OCI-LY7 (cell line): Measurements from ENCODE around the gene MXD1. TPM values are rescaled to one million over a fixed set of nuclear protein-coding genes. Genes with fewer than 3 reads are reported as not detected.

Experiments
- BruUV-seq: library from RNA; stranded (reverse); fragments of 400-500 nt; replicated peaks from 2 replicates; lab custom pipeline; 2021; lab: Mats Ljungman, UMichigan
- CTCF ChIA-PET: fragments of 300-600 bp; sonication (Branson Sonifier 250); formaldehyde crosslinking; loops from one replicate; lab custom pipeline; 2022; ENCODE audit warnings: antibody characterized with exemption; ENCODE audit not compliant: unreplicated experiment; lab: Charles Lee
- POLR2A ChIA-PET: fragments of 300-600 bp; sonication (Branson Sonifier 250); formaldehyde crosslinking; loops from one replicate; lab custom pipeline; 2022; ENCODE audit warnings: antibody characterized with exemption; lab: Charles Lee
- DNase-seq: peaks from one replicate; pipeline ENCODE4 v3.0.0-alpha.2; 2015; ENCODE audit warnings: low spot score
- H2AFZ ChIP-seq: fragments of 200-600 bp; sonication (generic), shearing (Covaris generic); 2 replicates; pipeline ENCODE4 v1.6.1; 2014; ENCODE audit warnings: mild to moderate bottlenecking, antibody characterized with exemption, low read length, moderate library complexity
- H3K27ac ChIP-seq: fragments of 200-600 bp; sonication (generic); 2 replicates; pipeline ENCODE4 v1.5.1; 2014; ENCODE audit warnings: mixed run types, low read depth, mild to moderate bottlenecking, moderate library complexity, low read length, inconsistent platforms; ENCODE audit not compliant: poor library complexity, severe bottlenecking
- H3K36me3 ChIP-seq: fragments of 200-600 bp; sonication (generic); 2 replicates; pipeline ENCODE4 v1.6.1; 2014; ENCODE audit warnings: mild to moderate bottlenecking, antibody characterized with exemption, low read length, moderate library complexity, mixed read lengths; ENCODE audit not compliant: insufficient read depth
- H3K4me1 ChIP-seq: fragments of 200-600 bp; sonication (generic); 2 replicates; pipeline ENCODE4 v1.5.1; 2014; ENCODE audit warnings: mild to moderate bottlenecking, low read length; ENCODE audit not compliant: insufficient read depth, poor library complexity, severe bottlenecking
- H3K4me2 ChIP-seq: fragments of 200-600 bp; sonication (generic); 2 replicates; pipeline ENCODE4 v1.6.1; 2014; ENCODE audit warnings: mild to moderate bottlenecking, low read length
- H3K4me3 ChIP-seq: fragments of 200-600 bp; sonication (generic); 2 replicates; pipeline ENCODE4 v1.5.1; 2014; ENCODE audit warnings: mild to moderate bottlenecking, low read depth, low read length; ENCODE audit not compliant: poor library complexity, severe bottlenecking
- H3K79me2 ChIP-seq: fragments of 200-600 bp; sonication (generic); 2 replicates; pipeline ENCODE4 v1.6.1; 2016; ENCODE audit warnings: low read depth, mild to moderate bottlenecking, low read length, moderate library complexity, mixed read lengths; ENCODE audit not compliant: insufficient read depth
- H3K9me2 ChIP-seq: fragments of 200-600 bp; sonication (generic); 2 replicates; pipeline ENCODE4 v1.6.1; 2016; ENCODE audit warnings: mild to moderate bottlenecking, low read length, mixed read lengths; ENCODE audit not compliant: insufficient read depth
- H3K9me3 ChIP-seq: fragments of 200-600 bp; sonication (generic); 2 replicates; pipeline ENCODE4 v1.6.1; 2014; ENCODE audit warnings: mild to moderate bottlenecking, mixed run types, low read length, mixed read lengths
- H4K20me1 ChIP-seq: fragments of 200-600 bp; sonication (generic); 2 replicates; pipeline ENCODE4 v1.6.1; 2014; ENCODE audit warnings: mild to moderate bottlenecking, antibody characterized with exemption, low read length, moderate library complexity, mixed read lengths; ENCODE audit not compliant: insufficient read depth
- EZH2phosphoT487 ChIP-seq: fragments of 200-600 bp; sonication (generic); IDR thresholded peaks from 2 replicates; pipeline ENCODE4 v1.6.1; 2018; ENCODE audit warnings: low read depth, borderline replicate concordance, mild to moderate bottlenecking, mixed run types, antibody characterized with exemption, low read length, moderate library complexity, mixed read lengths
- intact Hi-C: fragments of 100-400 bp; cut with micrococcal nuclease; formaldehyde crosslinking; loops from one replicate; pipeline ENCODE4 v1.10.0; 2022; ENCODE audit not compliant: unreplicated experiment
- total RNA-seq, 2 experiments: library from RNA; depleted of rRNA in 1 of 2; stranded (reverse); fragments of >200 nt in 1 of 2; shearing (Covaris generic) in 1 of 2; gene quantifications; 2 replicates each; pipeline ENCODE4 v1.2.3, GENCODE V29; 2014 to 2022
- TF ChIP-seq, protein P1 (sequence below): fragments of 200-600 bp; sonication (generic); conservative IDR thresholded peaks from 2 replicates; pipeline ENCODE4 v1.5.1; 2014; ENCODE audit warnings: mild to moderate bottlenecking, antibody characterized with exemption, low read length, moderate library complexity, mixed read lengths

The MXD1 gene
- total RNA-seq, 2 experiments from 2014 or later, result 2.2 to 2.9 TPM

DNA sequence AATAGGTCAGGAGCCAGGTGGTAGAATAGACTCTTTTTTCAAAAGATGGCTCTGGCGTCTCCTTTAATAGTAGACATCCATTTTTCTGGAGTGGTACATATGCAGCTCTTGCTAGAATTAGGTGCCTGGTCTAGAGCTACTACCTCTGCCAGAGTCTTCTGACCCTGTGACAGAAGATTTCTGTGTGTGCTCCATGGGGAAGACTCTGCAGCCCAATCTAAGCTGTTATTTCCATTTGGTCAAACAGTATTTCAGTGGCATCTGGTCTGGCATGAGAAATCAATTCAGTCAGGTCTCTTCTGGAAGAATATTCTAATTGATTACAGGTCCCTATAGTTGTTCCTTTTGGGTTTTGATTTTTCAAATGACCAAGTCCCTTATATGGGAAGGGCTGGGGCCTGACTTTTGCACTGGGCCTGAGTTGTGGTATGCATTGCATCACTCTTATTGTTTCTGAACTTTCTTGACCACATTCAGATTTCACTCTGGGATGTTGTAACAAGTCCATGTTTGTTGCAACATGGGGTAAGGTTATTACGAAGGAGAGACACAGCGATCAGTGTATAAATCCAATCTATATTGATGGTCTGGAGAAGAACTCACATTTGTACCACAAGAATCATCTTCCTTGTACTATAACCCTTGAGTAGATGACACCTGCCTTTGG lies 12.1 kb downstream of the MXD1 start:
- H3K4me1 ChIP-seq, result peaks cover 4% of the 10 kb centered on the region
- TF ChIP-seq, protein P1, sequence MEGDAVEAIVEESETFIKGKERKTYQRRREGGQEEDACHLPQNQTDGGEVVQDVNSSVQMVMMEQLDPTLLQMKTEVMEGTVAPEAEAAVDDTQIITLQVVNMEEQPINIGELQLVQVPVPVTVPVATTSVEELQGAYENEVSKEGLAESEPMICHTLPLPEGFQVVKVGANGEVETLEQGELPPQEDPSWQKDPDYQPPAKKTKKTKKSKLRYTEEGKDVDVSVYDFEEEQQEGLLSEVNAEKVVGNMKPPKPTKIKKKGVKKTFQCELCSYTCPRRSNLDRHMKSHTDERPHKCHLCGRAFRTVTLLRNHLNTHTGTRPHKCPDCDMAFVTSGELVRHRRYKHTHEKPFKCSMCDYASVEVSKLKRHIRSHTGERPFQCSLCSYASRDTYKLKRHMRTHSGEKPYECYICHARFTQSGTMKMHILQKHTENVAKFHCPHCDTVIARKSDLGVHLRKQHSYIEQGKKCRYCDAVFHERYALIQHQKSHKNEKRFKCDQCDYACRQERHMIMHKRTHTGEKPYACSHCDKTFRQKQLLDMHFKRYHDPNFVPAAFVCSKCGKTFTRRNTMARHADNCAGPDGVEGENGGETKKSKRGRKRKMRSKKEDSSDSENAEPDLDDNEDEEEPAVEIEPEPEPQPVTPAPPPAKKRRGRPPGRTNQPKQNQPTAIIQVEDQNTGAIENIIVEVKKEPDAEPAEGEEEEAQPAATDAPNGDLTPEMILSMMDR, result no peak
- TF ChIP-seq EZH2phosphoT487, result no peak
- no peak overlapping the region for H3K27ac ChIP-seq
- H3K9me3 ChIP-seq, result no peaks in the 10 kb centered on the region
- H3K4me3 ChIP-seq, result no peak overlapping the region
- no peak overlapping the region for H2AFZ ChIP-seq
- BruUV-seq, result no TSS peak
- no peak overlapping the region for H3K4me2 ChIP-seq
- no peak for DNase-seq
- H3K79me2 ChIP-seq, result no peaks in the 10 kb centered on the region
- H3K36me3 ChIP-seq, result no peaks in the 10 kb centered on the region
- H4K20me1 ChIP-seq, result no peaks in the 10 kb centered on the region
- CTCF ChIA-PET, result no interaction called here
- no peaks in the 10 kb centered on the region for H3K9me2 ChIP-seq
- intact Hi-C loops, result no loop called here
- POLR2A ChIA-PET, result no interaction called here

DNA sequence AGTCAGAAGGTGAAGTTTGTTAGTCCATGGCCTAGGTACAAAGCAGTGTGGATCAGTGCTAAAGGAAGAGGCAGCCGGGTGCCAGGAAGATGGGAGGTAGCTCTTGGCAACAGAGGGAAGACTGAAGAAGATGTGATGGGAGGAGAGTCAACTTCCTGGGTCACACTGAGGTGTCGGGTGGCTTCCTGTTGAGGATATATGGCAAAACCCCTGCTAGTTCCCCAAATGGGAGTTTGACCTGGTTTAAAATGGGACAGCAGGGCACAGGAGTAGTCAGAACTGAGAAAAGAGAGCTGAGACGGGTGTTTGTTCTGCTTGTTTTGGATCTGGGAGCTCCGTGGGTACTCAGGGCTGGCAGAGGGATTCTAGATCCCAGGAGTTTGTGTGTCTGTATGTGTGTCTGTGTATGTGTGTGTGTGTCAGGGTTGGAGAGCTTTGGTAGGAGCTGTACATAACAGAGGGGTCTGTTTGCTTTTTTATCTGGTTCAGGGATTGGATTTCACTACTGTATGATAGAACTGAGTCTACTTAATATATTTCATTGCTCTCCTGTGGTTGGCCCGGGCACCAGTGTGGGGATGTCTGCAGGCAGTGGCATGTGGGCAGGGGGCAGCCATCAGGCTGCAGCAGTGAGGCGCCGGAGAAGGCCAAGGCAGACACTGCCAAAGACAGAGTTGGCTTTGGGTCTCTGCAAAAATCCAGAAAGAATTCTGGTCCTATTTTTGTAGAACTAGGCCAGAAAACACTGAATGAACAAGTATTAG lies 17.1 kb downstream of the MXD1 start:
- no peak for DNase-seq
- peaks cover 14% of the 10 kb centered on the region for H3K4me1 ChIP-seq
- no peaks in the 10 kb centered on the region for H3K9me3 ChIP-seq
- no peak overlapping the region for H3K4me3 ChIP-seq
- no peaks in the 10 kb centered on the region for H3K79me2 ChIP-seq
- BruUV-seq, result no TSS peak
- no peaks in the 10 kb centered on the region for H3K9me2 ChIP-seq
- no peak overlapping the region for H3K4me2 ChIP-seq
- ChIA-PET CTCF (no interaction called here), POLR2A (interaction anchor here (0.5 to 1.5 kb wide), 3 partner anchors 9 to 227 kb away, joined by 3 to 8 read pairs (median 4); no protein-coding TSS in a partner anchor)
- intact Hi-C loops, result no loop called here
- no peaks in the 10 kb centered on the region for H3K36me3 ChIP-seq
- no peak overlapping the region for H3K27ac ChIP-seq
- TF ChIP-seq, protein P1, result no peak
- TF ChIP-seq EZH2phosphoT487, result no peak
- no peaks in the 10 kb centered on the region for H4K20me1 ChIP-seq
- no peak overlapping the region; the same call in 1 of the 2 replicates for H2AFZ ChIP-seq

DNA sequence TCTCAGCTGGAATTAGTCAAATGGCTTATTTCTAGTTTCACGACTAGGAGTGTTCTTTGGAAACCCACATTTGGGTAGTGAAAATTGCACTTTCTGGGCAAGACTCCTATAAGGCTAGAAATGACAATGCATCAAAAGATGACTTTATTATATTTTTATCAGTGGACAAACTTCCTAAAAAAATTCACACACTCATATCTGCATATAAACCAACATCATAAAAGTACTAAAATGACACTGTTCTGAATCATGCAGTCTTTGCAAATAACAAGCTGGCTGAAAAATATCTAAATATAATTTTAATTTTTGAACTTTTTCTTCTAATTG lies 17.6 kb downstream of the MXD1 start:
- H2AFZ ChIP-seq, result no peak overlapping the region
- no peak overlapping the region for H3K27ac ChIP-seq
- no peaks in the 10 kb centered on the region for H3K9me3 ChIP-seq
- BruUV-seq, result no TSS peak
- no peak for DNase-seq
- H3K79me2 ChIP-seq, result no peaks in the 10 kb centered on the region
- no peaks in the 10 kb centered on the region for H3K36me3 ChIP-seq
- POLR2A ChIA-PET, result interaction anchor here (0.5 to 1.5 kb wide), 3 partner anchors 10 to 227 kb away, joined by 3 to 8 read pairs (median 4); no protein-coding TSS in a partner anchor
- CTCF ChIA-PET, result no interaction called here
- H4K20me1 ChIP-seq, result no peaks in the 10 kb centered on the region
- no peak overlapping the region for H3K4me2 ChIP-seq
- H3K9me2 ChIP-seq, result no peaks in the 10 kb centered on the region
- intact Hi-C loops, result no loop called here
- peaks cover 14% of the 10 kb centered on the region for H3K4me1 ChIP-seq
- no peak overlapping the region for H3K4me3 ChIP-seq
- TF ChIP-seq EZH2phosphoT487, result no peak
- TF ChIP-seq, protein P1, result no peak
